ENCODE data around the gene EHMT1. TPM values are rescaled to one million over a fixed set of nuclear protein-coding genes. Genes with fewer than 3 reads are reported as not detected.

Gene EHMT1
- total RNA-seq, 1 donor from 2014 or later: 40.8 TPM

DNA sequence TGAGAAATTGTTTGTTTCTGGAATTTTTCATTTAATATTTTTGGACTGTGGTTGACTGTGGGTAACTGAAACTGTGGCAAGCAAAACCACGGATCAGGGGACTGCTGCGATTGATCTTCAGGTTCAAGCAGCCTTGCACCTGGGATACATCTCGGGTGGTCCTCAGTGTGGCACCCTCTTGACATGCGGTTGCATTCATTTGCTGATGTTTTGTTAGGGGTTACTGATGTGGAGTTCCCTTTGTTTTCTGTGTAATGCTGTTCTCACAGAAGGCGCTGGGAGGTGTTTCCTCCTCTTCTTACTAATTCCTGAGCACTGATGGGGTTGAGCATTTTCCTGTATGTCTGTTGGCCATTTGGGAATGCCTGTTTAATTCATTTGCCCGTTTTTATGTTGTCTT, 60.4 kb downstream of the EHMT1 start:
- H3K4me3 ChIP-seq (ENCODE audit: low read depth, low read length): no peak overlapping the region
- TF ChIP-seq, protein P1, sequence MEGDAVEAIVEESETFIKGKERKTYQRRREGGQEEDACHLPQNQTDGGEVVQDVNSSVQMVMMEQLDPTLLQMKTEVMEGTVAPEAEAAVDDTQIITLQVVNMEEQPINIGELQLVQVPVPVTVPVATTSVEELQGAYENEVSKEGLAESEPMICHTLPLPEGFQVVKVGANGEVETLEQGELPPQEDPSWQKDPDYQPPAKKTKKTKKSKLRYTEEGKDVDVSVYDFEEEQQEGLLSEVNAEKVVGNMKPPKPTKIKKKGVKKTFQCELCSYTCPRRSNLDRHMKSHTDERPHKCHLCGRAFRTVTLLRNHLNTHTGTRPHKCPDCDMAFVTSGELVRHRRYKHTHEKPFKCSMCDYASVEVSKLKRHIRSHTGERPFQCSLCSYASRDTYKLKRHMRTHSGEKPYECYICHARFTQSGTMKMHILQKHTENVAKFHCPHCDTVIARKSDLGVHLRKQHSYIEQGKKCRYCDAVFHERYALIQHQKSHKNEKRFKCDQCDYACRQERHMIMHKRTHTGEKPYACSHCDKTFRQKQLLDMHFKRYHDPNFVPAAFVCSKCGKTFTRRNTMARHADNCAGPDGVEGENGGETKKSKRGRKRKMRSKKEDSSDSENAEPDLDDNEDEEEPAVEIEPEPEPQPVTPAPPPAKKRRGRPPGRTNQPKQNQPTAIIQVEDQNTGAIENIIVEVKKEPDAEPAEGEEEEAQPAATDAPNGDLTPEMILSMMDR (conservative IDR thresholded peaks at IDR 0.05; ENCODE audit: low read depth, low read length): no peak
- DNase-seq (ENCODE audit: low read depth): no peak

DNA sequence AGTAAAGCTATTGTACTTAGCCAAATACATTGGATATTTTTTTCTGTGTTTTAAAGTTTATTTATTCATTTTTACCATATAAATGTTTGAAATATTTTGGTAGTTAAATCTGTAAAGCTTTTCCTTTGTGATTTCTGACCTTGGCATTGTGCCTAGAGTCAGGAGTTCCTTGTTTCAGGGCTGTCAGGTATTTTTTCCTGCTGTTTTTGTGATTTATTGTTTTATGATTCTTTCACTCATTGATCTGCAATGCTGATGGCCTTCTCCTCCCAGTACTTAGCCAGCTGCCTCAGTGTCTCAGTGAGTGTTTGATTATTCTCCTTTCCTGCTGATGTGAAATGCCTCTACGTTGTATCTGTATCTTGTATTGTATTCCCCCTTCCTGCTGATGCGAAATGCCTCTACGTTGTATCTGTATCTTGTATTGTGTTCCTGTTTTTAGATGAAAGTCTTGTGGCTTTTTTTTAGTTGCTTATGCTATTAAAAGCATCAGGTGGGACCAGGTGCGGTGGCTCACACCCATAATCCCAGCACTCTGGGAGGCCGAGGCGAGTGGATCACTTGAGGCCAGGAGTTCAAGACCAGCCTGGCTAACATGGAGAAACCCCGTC, 61.0 kb downstream of the EHMT1 start:
- no peak for DNase-seq (ENCODE audit: low read depth)
- TF ChIP-seq, protein P1 (conservative IDR thresholded peaks at IDR 0.05; ENCODE audit: low read depth, low read length): no peak
- no peak overlapping the region for H3K4me3 ChIP-seq (ENCODE audit: low read depth, low read length)

DNA sequence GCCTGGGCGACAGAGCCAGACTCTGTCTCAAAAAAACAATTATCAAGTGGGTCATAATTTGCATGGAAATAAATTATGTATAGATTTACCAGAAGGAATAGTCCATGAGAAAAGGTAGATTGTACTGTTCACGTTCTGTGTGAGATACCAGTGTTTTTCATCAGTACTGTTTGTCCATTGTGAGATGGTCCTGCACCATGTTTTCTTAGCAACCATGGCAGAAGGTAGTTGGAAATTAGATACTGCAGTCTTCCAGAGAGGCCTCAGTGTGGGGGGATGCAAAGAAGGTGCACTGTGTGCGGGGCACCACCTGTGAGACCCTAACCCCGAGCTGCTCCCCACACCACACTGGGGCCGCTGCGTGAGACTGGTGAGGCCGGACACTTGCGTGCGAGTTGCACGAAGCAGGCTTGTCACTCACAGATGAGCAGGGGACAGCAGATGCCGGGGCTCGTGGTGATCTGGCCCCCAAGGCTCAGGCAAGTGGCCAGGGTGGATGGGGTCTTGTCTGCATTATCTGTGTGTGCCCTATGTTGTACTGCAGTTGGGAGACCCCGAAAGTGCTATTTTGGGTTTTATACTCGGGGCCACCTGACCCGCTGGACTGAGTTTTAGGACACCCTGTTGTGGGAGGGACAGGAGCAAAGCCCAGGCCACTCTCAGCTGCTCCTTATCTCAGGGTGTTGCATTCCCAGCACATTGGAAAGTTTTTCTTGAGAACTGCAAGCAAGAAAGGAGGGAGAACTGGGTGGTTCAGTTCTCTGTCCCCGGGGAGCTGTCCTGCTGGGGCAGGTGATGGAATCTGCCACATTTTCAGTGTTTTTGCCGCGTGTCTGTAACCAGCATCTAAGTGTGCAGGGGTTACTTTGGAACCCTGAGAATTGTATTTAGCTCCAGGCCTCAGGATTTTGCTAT, 61.9 kb downstream of the EHMT1 start:
- H3K4me3 ChIP-seq (ENCODE audit: low read depth, low read length): no peak overlapping the region
- no peak for DNase-seq (ENCODE audit: low read depth)
- TF ChIP-seq, protein P1 (conservative IDR thresholded peaks at IDR 0.05; ENCODE audit: low read depth, low read length): no peak

DNA sequence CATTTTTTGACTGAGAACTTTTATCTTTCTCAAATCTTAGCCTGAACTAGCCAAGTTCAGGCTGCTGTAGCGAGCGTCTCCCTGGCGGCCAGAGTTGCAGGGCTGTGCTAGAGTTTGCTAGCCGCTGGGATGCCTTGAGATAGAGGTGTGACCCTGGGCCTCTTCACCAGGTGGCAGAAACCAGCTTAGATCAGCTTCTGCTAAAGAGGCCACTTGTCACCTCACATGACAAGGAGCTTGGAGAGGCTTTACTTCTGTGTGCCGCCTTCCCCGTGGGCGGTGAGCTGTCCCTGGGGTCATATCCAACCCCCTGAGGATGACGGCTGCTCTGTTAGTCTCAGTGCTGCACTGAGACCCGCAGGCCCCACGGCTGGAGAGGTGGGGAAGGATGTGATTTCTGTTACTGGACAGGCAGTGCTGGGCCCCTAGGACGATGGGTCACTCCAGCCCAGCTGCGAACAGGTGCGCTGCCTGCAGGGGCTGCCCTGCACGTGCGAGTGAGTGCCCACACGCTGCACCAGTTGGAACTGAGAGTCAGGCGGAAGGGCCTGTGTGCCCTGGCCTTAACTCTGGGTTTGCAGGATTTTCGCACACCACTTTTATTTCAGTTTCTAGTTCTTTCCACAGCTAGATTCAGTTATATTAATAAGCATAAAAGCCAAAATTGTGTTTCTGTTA, 63.8 kb downstream of the EHMT1 start:
- DNase-seq (ENCODE audit: low read depth): no peak
- TF ChIP-seq, protein P1 (conservative IDR thresholded peaks at IDR 0.05; ENCODE audit: low read depth, low read length): no peak
- no peak overlapping the region for H3K4me3 ChIP-seq (ENCODE audit: low read depth, low read length)

DNA sequence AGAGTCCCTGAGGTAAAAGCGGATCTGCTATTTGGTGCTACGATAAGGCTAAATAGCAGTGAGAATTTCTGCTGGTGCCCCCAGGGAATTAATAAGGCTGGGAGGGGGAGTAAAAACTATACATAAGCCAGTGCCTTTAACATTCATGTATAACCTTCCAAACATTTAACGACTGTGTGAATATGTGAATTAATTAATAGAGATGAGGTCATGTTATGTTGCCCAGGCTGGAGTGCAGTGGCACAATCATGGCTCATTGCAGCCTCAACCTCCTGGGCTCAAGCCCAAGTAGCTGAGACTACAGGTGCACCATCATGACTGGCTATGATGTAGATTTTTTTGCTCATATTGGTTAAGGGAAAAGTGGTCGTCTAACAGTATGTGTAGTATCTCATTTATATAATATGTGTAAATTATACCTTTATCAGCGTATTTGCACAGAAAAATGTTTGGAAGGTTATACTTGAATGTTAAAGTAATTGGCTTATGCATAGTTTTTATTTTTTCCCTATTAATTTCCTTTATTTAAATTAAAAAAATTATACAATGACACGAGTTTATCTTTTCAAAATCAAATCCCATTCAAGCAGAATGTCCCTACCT, 64.6 kb downstream of the EHMT1 start:
- DNase-seq (ENCODE audit: low read depth): no peak
- TF ChIP-seq, protein P1 (conservative IDR thresholded peaks at IDR 0.05; ENCODE audit: low read depth, low read length): no peak
- H3K4me3 ChIP-seq (ENCODE audit: low read depth, low read length): no peak overlapping the region

DNA sequence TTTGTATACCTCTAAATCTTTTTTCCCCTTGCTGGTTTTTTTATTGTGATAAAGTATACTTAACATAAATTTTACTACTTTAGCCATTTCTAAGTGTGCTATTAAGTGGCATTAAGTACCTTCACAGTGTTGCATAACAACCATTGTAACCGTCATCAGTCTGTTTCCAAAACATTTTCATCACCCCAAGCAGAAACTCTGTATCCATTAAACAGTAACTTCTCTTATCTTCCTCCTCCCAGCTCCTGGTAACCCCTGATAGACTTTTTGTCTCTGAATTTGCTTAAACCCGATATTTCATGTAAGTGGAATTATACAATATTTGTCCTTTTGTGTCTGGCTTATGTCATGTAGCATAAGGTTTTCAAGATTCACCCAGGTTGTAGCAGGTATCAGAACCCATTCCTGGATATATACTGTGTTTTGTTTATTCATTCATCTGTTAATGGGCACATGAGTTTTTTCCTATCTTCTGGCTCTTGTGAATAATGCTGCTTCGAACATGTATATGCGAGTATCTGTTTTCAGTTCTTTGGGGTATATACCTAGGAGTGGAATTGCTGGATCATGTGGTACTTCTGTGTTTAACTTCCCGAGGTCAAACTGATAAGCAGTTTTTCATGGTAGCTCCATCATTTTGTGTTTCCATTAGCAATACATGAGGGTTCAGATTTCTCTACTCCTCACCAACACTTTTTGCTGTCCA, 66.4 kb downstream of the EHMT1 start:
- no peak overlapping the region for H3K4me3 ChIP-seq (ENCODE audit: low read depth, low read length)
- no peak for DNase-seq (ENCODE audit: low read depth)
- TF ChIP-seq, protein P1 (conservative IDR thresholded peaks at IDR 0.05; ENCODE audit: low read depth, low read length): no peak

Data from epithelial cell of proximal tubule (primary cell).